OCI-M2 (cell line): Measurements from ENCODE around the gene COL4A1.

ENCODE experiments used
- DNase-seq: peaks from one replicate; lab custom pipeline; 2025; ENCODE audit not compliant: unreplicated experiment; lab: John Stamatoyannopoulos, UW

COL4A1 gene

GRCh38 chr13:110306960-110307766 is at the start of gene COL4A1, which contains the start of gene COL4A2:
Gene COL4A1 (minus strand): TSS chr13:110307157. CDS start chr13:110307027, 130 bp downstream.
Gene COL4A2 (plus strand): TSS chr13:110307284. CDS start chr13:110307904, 620 bp downstream.
- no peak for DNase-seq

GRCh38 chr13:110356362-110356761 is 49.4 kb upstream of the COL4A1 start:
- no peak for DNase-seq

- no peak for DNase-seq
These were observed 47.9 kb upstream of the COL4A1 start for GRCh38 chr13:110354715-110355473.

GRCh38 chr13:110354123-110354627 is 47.2 kb upstream of the COL4A1 start:
- DNase-seq: no peak

- DNase-seq: no peak
These were observed 46.5 kb upstream of the COL4A1 start for GRCh38 chr13:110353339-110353977.

- no peak for DNase-seq
These were observed 45.8 kb upstream of the COL4A1 start for GRCh38 chr13:110352735-110353134.

- no peak for DNase-seq
These were observed 44.9 kb upstream of the COL4A1 start for GRCh38 chr13:110351636-110352420.

- DNase-seq: no peak
These were observed 43.6 kb upstream of the COL4A1 start for GRCh38 chr13:110350509-110350908.

- DNase-seq: no peak
These were observed 43.1 kb upstream of the COL4A1 start for GRCh38 chr13:110350049-110350448.

- no peak for DNase-seq
These were observed 42.3 kb upstream of the COL4A1 start for GRCh38 chr13:110349239-110349638.

GRCh38 chr13:110348309-110349105 is 41.5 kb upstream of the COL4A1 start:
- no peak for DNase-seq

- DNase-seq: no peak
These were observed 40.8 kb upstream of the COL4A1 start for GRCh38 chr13:110347535-110348308.

- DNase-seq: no peak
These were observed 40.1 kb upstream of the COL4A1 start for GRCh38 chr13:110347088-110347487.

- no peak for DNase-seq
These were observed 39.7 kb upstream of the COL4A1 start for GRCh38 chr13:110346661-110347067.

GRCh38 chr13:110345701-110346100 is 38.7 kb upstream of the COL4A1 start:
- no peak for DNase-seq

GRCh38 chr13:110345266-110345665 is 38.3 kb upstream of the COL4A1 start:
- DNase-seq: no peak

GRCh38 chr13:110344320-110344719 is 37.4 kb upstream of the COL4A1 start:
- DNase-seq: no peak

- DNase-seq: no peak
These were observed 36.4 kb upstream of the COL4A1 start for GRCh38 chr13:110343241-110343865.

- DNase-seq: no peak
These were observed 35.5 kb upstream of the COL4A1 start for GRCh38 chr13:110342474-110342873.
